SK-N-SH treated with all-trans-retinoic acid at 6 μM for 48 hours (cell line): Measurements from ENCODE around the gene MC1R.

ENCODE experiments used
- GLIS3 ChIP-seq: fragments of 250-450 bp; sonication (Bioruptor Pico); IDR thresholded peaks from 2 replicates; pipeline ENCODE4 v1.5.0; 2020; ENCODE audit warnings: mild to moderate bottlenecking, moderate library complexity
- ZC3H10 ChIP-seq: fragments of 250-450 bp; sonication (Bioruptor Pico); IDR thresholded peaks from 2 replicates; pipeline ENCODE4 v1.5.1; 2021; ENCODE audit warnings: mild to moderate bottlenecking, moderate library complexity
- TF ChIP-seq, protein P1 (sequence below): fragments of 250-450 bp; sonication (Bioruptor Pico); IDR thresholded peaks from 2 replicates; pipeline ENCODE4 v1.8.0; 2020; ENCODE audit warnings: mild to moderate bottlenecking, moderate library complexity, borderline replicate concordance

- TF ChIP-seq, protein P1, sequence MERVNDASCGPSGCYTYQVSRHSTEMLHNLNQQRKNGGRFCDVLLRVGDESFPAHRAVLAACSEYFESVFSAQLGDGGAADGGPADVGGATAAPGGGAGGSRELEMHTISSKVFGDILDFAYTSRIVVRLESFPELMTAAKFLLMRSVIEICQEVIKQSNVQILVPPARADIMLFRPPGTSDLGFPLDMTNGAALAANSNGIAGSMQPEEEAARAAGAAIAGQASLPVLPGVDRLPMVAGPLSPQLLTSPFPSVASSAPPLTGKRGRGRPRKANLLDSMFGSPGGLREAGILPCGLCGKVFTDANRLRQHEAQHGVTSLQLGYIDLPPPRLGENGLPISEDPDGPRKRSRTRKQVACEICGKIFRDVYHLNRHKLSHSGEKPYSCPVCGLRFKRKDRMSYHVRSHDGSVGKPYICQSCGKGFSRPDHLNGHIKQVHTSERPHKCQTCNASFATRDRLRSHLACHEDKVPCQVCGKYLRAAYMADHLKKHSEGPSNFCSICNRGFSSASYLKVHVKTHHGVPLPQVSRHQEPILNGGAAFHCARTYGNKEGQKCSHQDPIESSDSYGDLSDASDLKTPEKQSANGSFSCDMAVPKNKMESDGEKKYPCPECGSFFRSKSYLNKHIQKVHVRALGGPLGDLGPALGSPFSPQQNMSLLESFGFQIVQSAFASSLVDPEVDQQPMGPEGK (CRISPR knock-in tag): no peak
- TF ChIP-seq ZC3H10 (CRISPR knock-in tag): no peak
- TF ChIP-seq GLIS3 (CRISPR knock-in tag): no peak
Observed at GRCh38 chr16:89960966-89961365, 42.3 kb downstream of the MC1R start.
